SK-N-SH treated with all-trans-retinoic acid at 6 μM for 48 hours (cell line): ENCODE data around the gene SIGLEC10.

Experiments
- ATAC-seq: fragments of 200-7000 bp; cut with Tn5 transposase; 3 replicates; pipeline ENCODE4 v1.9.1; 2020; ENCODE audit warnings: mild to moderate bottlenecking, moderate library complexity
- ARNTL ChIP-seq: fragments of 450-650 bp; formaldehyde crosslinking; IDR thresholded peaks from 2 replicates; pipeline ENCODE4 v1.5.0; 2020; ENCODE audit warnings: low read depth, mild to moderate bottlenecking, moderate library complexity, borderline replicate concordance
- CSDC2 ChIP-seq: fragments of 250-450 bp; sonication (Bioruptor Pico); IDR thresholded peaks from 2 replicates; pipeline ENCODE4 v1.5.0; 2020; ENCODE audit warnings: mild to moderate bottlenecking, moderate library complexity
- ESRRG ChIP-seq: fragments of 250-450 bp; sonication (Bioruptor Pico); IDR thresholded peaks from 2 replicates; pipeline ENCODE4 v1.6.1; 2021; ENCODE audit warnings: mild to moderate bottlenecking
- GLIS3 ChIP-seq: fragments of 250-450 bp; sonication (Bioruptor Pico); IDR thresholded peaks from 2 replicates; pipeline ENCODE4 v1.5.0; 2020; ENCODE audit warnings: mild to moderate bottlenecking, moderate library complexity
- ISL1 ChIP-seq: fragments of 250-450 bp; sonication (Bioruptor Pico); IDR thresholded peaks from 2 replicates; pipeline ENCODE4 v2.1.2; 2022; ENCODE audit warnings: mild to moderate bottlenecking, moderate library complexity
- PPARA ChIP-seq: fragments of 250-450 bp; sonication (Bioruptor Pico); IDR thresholded peaks from 2 replicates; pipeline ENCODE4 v1.5.0; 2020; ENCODE audit warnings: mild to moderate bottlenecking, borderline replicate concordance
- RARB ChIP-seq: fragments of 250-450 bp; sonication (Bioruptor Pico); IDR thresholded peaks from 2 replicates; pipeline ENCODE4 v1.8.0; 2021; ENCODE audit warnings: mild to moderate bottlenecking, moderate library complexity
- SNAI2 ChIP-seq: fragments of 250-450 bp; sonication (Bioruptor Pico); IDR thresholded peaks from 2 replicates; pipeline ENCODE4 v1.5.0; 2020; ENCODE audit warnings: mild to moderate bottlenecking, moderate library complexity
- TCF4 ChIP-seq: fragments of 250-450 bp; sonication (Bioruptor Pico); IDR thresholded peaks from 2 replicates; pipeline ENCODE4 v1.8.0; 2021; ENCODE audit warnings: mild to moderate bottlenecking, moderate library complexity, borderline replicate concordance
- ZC3H10 ChIP-seq: fragments of 250-450 bp; sonication (Bioruptor Pico); IDR thresholded peaks from 2 replicates; pipeline ENCODE4 v1.5.1; 2021; ENCODE audit warnings: mild to moderate bottlenecking, moderate library complexity
- ZFP3 ChIP-seq: fragments of 250-450 bp; sonication (Bioruptor Pico); IDR thresholded peaks from 2 replicates; pipeline ENCODE4 v1.5.0; 2020; ENCODE audit warnings: mild to moderate bottlenecking, moderate library complexity
- ZNF565 ChIP-seq: fragments of 450-650 bp; formaldehyde crosslinking; conservative IDR thresholded peaks from 2 replicates; pipeline ENCODE4 v1.5.0; 2020; ENCODE audit warnings: low read depth, mild to moderate bottlenecking, moderate library complexity
- ZNF70 ChIP-seq: fragments of 450-650 bp; formaldehyde crosslinking; IDR thresholded peaks from 2 replicates; pipeline ENCODE4 v1.5.0; 2020; ENCODE audit warnings: mild to moderate bottlenecking, moderate library complexity
- ZNF8 ChIP-seq: fragments of 450-650 bp; formaldehyde crosslinking; IDR thresholded peaks from 2 replicates; pipeline ENCODE4 v1.5.0; 2020; ENCODE audit warnings: mild to moderate bottlenecking, moderate library complexity
- TF ChIP-seq, protein P1 (sequence below): fragments of 250-450 bp; sonication (Bioruptor Pico); IDR thresholded peaks from 2 replicates; pipeline ENCODE4 v1.8.0; 2021; ENCODE audit warnings: low read depth, mild to moderate bottlenecking, moderate library complexity, borderline replicate concordance
- TF ChIP-seq, protein P2 (sequence below): fragments of 250-450 bp; sonication (Bioruptor Pico); IDR thresholded peaks from 2 replicates; pipeline ENCODE4 v1.8.0; 2020; ENCODE audit warnings: mild to moderate bottlenecking, moderate library complexity, borderline replicate concordance
- TF ChIP-seq, protein P3 (sequence below): fragments of 250-450 bp; sonication (Bioruptor Pico); IDR thresholded peaks from 2 replicates; pipeline ENCODE4 v1.5.0; 2020; ENCODE audit warnings: mild to moderate bottlenecking, moderate library complexity

SIGLEC10 gene

GRCh38 chr19:51377422-51377821 lies 40.0 kb downstream of the SIGLEC10 start:
- no peak for TF ChIP-seq PPARA (CRISPR knock-in tag)
- no peak for ATAC-seq

DNA sequence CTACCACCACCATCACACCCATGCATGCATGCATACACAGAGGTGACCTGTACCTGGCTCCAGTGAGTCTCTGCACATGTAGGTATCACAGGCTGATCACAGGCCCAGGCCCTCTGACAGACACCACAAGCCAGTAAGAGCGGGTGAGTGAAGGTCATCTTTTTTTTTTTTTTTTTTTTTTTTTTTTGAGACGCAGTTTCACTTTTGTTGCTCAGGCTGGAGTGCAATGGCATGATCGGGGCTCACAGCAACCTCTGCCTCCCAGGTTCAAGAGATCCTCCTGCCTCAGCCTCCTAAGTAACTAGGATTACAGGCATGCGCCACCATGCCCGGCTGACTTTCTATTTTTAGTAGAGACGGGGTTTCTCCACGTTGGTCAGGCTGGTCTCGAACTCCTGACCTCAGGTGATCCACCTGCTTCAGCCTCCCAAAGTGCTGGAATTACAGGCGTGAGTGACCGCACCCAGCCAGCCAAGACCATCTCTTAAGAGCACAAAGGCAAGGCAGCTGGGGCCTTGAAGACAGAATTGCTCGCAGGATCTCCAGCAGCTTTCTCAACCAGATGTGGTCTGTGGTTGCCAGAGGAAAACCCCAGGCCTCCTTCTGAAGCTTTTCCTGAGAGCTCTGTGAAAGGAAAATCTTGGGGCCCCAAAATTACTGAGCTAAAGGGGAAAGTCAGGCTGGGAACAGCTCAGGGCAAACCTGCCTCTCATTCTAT lies 41.8 kb downstream of the SIGLEC10 start:
- no peak for ATAC-seq
- no peak for TF ChIP-seq ZC3H10 (CRISPR knock-in tag)
- TF ChIP-seq ESRRG (CRISPR knock-in tag): no peak
- no peak for TF ChIP-seq GLIS3
- TF ChIP-seq RARB (CRISPR knock-in tag): no peak
- TF ChIP-seq ISL1 (CRISPR knock-in tag): no peak
- TF ChIP-seq, protein P1, sequence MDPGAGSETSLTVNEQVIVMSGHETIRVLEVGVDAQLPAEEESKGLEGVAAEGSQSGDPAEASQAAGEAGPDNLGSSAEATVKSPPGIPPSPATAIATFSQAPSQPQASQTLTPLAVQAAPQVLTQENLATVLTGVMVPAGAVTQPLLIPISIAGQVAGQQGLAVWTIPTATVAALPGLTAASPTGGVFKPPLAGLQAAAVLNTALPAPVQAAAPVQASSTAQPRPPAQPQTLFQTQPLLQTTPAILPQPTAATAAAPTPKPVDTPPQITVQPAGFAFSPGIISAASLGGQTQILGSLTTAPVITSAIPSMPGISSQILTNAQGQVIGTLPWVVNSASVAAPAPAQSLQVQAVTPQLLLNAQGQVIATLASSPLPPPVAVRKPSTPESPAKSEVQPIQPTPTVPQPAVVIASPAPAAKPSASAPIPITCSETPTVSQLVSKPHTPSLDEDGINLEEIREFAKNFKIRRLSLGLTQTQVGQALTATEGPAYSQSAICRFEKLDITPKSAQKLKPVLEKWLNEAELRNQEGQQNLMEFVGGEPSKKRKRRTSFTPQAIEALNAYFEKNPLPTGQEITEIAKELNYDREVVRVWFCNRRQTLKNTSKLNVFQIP (CRISPR knock-in tag): no peak
- TF ChIP-seq SNAI2 (CRISPR knock-in tag): no peak
- no peak for TF ChIP-seq ZNF565
- TF ChIP-seq PPARA (CRISPR knock-in tag): no peak
- TF ChIP-seq, protein P2, sequence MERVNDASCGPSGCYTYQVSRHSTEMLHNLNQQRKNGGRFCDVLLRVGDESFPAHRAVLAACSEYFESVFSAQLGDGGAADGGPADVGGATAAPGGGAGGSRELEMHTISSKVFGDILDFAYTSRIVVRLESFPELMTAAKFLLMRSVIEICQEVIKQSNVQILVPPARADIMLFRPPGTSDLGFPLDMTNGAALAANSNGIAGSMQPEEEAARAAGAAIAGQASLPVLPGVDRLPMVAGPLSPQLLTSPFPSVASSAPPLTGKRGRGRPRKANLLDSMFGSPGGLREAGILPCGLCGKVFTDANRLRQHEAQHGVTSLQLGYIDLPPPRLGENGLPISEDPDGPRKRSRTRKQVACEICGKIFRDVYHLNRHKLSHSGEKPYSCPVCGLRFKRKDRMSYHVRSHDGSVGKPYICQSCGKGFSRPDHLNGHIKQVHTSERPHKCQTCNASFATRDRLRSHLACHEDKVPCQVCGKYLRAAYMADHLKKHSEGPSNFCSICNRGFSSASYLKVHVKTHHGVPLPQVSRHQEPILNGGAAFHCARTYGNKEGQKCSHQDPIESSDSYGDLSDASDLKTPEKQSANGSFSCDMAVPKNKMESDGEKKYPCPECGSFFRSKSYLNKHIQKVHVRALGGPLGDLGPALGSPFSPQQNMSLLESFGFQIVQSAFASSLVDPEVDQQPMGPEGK (CRISPR knock-in tag): no peak
- TF ChIP-seq, all 23 proteins: peak for 0

- no peak for ATAC-seq
- TF ChIP-seq GLIS3 (no peak), SNAI2 (CRISPR knock-in tag) (no peak), TCF4 (CRISPR knock-in tag) (no peak), ZNF565 (no peak)
Observed at GRCh38 chr19:51372649-51373504, 44.6 kb downstream of the SIGLEC10 start, which contains the start of gene NKG7. Gene NKG7 (minus strand): TSS chr19:51372654. CDS start chr19:51372535, 119 bp downstream.

DNA sequence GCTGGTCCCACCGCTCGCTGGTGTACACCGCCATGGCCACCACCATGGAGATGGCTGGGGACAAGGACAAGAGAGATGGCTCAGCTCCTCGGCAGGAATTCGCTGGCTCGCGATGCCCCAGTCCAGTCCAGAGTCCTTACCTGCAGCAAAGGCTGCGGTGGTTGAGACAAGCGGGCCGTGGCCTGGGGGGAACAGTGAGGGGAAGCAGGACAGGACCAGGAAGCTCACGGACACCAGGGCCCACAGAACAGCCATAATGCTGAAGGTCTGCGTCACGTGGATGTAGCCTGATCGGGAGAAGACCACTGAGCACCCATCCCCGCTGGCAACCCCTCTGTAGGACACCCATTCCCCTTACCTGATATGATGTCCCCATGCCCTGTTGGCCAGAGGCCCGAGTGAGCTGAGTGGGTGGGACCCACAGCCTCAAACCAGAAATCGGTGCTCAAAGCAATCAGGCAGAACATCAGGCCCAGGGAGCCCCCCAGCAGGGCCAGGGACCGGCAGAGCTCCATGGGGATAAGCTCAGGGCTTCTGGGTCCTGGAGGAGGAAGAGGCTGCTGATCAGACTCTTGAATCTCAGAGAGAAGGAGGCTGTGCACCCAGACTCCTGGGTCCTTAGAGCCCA lies 45.3 kb downstream of the SIGLEC10 start:
- TF ChIP-seq ZNF70 (CRISPR knock-in tag) (no peak), CSDC2 (CRISPR knock-in tag) (no peak), ZNF565 (no peak), SNAI2 (CRISPR knock-in tag) (no peak), RARB (CRISPR knock-in tag) (no peak), GLIS3 (no peak), ISL1 (CRISPR knock-in tag) (no peak)
- no peak for ATAC-seq

DNA sequence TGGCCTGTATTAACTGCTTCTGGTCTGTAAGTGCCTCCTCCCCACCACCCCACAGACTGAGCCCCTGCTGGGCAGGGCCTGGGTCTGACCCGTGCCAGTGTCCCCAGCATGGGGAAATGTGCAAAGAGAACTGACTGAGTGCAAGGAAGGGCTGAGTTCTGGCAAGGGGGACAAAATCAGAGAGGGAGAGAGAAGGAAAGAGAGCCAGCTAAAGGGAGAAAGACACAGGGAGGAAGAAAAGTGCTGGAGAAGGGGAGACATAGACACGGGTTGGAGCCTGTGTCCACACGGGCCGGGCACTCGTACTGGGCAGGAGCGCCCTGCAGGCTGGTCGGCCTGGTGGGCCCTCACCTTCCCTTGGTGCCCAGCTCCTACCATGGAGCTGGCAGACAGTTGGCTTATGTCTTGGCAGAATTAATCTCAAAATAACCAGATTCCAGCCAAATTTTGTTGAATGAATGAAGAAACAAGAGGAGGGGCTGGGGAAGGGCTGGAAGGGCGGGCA lies 46.2 kb downstream of the SIGLEC10 start:
- TF ChIP-seq ZNF8 (no peak), ZFP3 (CRISPR knock-in tag) (no peak), ESRRG (CRISPR knock-in tag) (no peak), PPARA (CRISPR knock-in tag) (no peak), ARNTL (CRISPR knock-in tag) (no peak)
- TF ChIP-seq, protein P2 (CRISPR knock-in tag): no peak
- TF ChIP-seq, protein P1 (CRISPR knock-in tag): no peak
- TF ChIP-seq, protein P3, sequence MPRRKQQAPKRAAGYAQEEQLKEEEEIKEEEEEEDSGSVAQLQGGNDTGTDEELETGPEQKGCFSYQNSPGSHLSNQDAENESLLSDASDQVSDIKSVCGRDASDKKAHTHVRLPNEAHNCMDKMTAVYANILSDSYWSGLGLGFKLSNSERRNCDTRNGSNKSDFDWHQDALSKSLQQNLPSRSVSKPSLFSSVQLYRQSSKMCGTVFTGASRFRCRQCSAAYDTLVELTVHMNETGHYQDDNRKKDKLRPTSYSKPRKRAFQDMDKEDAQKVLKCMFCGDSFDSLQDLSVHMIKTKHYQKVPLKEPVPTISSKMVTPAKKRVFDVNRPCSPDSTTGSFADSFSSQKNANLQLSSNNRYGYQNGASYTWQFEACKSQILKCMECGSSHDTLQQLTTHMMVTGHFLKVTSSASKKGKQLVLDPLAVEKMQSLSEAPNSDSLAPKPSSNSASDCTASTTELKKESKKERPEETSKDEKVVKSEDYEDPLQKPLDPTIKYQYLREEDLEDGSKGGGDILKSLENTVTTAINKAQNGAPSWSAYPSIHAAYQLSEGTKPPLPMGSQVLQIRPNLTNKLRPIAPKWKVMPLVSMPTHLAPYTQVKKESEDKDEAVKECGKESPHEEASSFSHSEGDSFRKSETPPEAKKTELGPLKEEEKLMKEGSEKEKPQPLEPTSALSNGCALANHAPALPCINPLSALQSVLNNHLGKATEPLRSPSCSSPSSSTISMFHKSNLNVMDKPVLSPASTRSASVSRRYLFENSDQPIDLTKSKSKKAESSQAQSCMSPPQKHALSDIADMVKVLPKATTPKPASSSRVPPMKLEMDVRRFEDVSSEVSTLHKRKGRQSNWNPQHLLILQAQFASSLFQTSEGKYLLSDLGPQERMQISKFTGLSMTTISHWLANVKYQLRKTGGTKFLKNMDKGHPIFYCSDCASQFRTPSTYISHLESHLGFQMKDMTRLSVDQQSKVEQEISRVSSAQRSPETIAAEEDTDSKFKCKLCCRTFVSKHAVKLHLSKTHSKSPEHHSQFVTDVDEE (CRISPR knock-in tag): no peak
- TF ChIP-seq, all 23 proteins: peak for 0
- ATAC-seq: no peak
